ENCODE measurements around the gene NPEPL1.

GRCh38 chr20:58695084-58695722 lies 2.6 kb downstream of the NPEPL1 start:
- TF ChIP-seq POLR2A (IDR thresholded peaks at IDR 0.05; ENCODE audit: low read depth, low read length), result no peak
- no peak for TF ChIP-seq POLR2AphosphoS5 (IDR thresholded peaks at IDR 0.05; ENCODE audit: low read depth, low read length)
- no peak for TF ChIP-seq TAF1 (IDR thresholded peaks at IDR 0.05; ENCODE audit: low read depth, low read length)

All from GM12891 (cell line).